Panc1 (cell line): ENCODE measurements around the gene LDLRAD4.

Experiments used
- CTCF ChIP-seq: fragments of 450-650 bp; IDR thresholded peaks from 2 replicates; pipeline ENCODE4 v1.5.1; 2017; ENCODE audit warnings: mild to moderate bottlenecking
- POLR2AphosphoS5 ChIP-seq: IDR thresholded peaks from 2 replicates; pipeline ENCODE4 v1.6.1; 2012; ENCODE audit warnings: mild to moderate bottlenecking, low read depth, low read length, moderate library complexity
- SIN3A ChIP-seq: IDR thresholded peaks from 2 replicates; pipeline ENCODE4 v1.6.1; 2012; ENCODE audit warnings: low read depth, mild to moderate bottlenecking, low read length, moderate library complexity, borderline replicate concordance; ENCODE audit not compliant: insufficient read depth
- TCF7L2 ChIP-seq: IDR thresholded peaks from 2 replicates; pipeline ENCODE4 v1.6.1; 2011; ENCODE audit warnings: mild to moderate bottlenecking, low read depth, low read length, inconsistent platforms
- TF ChIP-seq, protein P1 (sequence below), 2 experiments: IDR thresholded peaks; 2 replicates each; pipeline ENCODE4 v1.6.1; 2011 to 2012; ENCODE audit warnings: low read depth in 2 of 2, control low read depth in 1 of 2, low read length in 1 of 2, mild to moderate bottlenecking in 1 of 2, moderate library complexity in 1 of 2; ENCODE audit not compliant: insufficient read depth in 1 of 2

GRCh38 chr18:13558790-13559189, 340.2 kb downstream of the LDLRAD4 start:
- TF ChIP-seq POLR2AphosphoS5 (no peak), CTCF (no peak), SIN3A (no peak), TCF7L2 (no peak)
- TF ChIP-seq, protein P1, sequence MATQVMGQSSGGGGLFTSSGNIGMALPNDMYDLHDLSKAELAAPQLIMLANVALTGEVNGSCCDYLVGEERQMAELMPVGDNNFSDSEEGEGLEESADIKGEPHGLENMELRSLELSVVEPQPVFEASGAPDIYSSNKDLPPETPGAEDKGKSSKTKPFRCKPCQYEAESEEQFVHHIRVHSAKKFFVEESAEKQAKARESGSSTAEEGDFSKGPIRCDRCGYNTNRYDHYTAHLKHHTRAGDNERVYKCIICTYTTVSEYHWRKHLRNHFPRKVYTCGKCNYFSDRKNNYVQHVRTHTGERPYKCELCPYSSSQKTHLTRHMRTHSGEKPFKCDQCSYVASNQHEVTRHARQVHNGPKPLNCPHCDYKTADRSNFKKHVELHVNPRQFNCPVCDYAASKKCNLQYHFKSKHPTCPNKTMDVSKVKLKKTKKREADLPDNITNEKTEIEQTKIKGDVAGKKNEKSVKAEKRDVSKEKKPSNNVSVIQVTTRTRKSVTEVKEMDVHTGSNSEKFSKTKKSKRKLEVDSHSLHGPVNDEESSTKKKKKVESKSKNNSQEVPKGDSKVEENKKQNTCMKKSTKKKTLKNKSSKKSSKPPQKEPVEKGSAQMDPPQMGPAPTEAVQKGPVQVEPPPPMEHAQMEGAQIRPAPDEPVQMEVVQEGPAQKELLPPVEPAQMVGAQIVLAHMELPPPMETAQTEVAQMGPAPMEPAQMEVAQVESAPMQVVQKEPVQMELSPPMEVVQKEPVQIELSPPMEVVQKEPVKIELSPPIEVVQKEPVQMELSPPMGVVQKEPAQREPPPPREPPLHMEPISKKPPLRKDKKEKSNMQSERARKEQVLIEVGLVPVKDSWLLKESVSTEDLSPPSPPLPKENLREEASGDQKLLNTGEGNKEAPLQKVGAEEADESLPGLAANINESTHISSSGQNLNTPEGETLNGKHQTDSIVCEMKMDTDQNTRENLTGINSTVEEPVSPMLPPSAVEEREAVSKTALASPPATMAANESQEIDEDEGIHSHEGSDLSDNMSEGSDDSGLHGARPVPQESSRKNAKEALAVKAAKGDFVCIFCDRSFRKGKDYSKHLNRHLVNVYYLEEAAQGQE (IDR thresholded peaks at IDR 0.05; ENCODE audit: insufficient read depth in 1 of 2, low read depth in 2 of 2, low read length in 1 of 2): no peak
